ENCODE results near the gene NTM.

DNA sequence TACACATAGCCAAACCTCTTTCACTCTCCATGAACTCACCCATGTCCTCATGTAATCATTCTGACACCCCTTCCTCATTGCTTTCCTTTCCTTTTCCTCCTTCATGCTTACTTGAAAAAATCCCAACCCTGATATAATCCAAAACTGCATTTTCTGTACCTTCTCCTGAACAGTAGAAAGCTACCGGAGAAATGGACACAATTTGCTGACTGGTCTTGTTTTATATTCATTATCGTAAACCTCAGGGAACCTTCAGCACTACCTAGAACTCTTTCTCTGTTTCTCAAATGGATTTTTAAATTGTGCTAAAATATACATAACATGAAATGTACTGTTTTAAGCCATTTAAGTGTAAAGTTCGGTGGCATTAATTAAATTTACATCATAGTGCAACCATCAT is 996.9 kb downstream of the NTM start:
- TF ChIP-seq, protein P1, sequence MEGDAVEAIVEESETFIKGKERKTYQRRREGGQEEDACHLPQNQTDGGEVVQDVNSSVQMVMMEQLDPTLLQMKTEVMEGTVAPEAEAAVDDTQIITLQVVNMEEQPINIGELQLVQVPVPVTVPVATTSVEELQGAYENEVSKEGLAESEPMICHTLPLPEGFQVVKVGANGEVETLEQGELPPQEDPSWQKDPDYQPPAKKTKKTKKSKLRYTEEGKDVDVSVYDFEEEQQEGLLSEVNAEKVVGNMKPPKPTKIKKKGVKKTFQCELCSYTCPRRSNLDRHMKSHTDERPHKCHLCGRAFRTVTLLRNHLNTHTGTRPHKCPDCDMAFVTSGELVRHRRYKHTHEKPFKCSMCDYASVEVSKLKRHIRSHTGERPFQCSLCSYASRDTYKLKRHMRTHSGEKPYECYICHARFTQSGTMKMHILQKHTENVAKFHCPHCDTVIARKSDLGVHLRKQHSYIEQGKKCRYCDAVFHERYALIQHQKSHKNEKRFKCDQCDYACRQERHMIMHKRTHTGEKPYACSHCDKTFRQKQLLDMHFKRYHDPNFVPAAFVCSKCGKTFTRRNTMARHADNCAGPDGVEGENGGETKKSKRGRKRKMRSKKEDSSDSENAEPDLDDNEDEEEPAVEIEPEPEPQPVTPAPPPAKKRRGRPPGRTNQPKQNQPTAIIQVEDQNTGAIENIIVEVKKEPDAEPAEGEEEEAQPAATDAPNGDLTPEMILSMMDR (IDR thresholded peaks at IDR 0.05) = no peak
- no peak for TF ChIP-seq POLR2A (IDR thresholded peaks at IDR 0.05)

Data from Peyer's patch (tissue), 4 donors.